OCI-LY1 (cell line): Measurements from ENCODE around the gene FBXO28.

ENCODE experiments used
- H2AFZ ChIP-seq: fragments of 200-600 bp; sonication (generic), shearing (Covaris generic); 2 replicates; pipeline ENCODE4 v1.6.0; 2014; ENCODE audit warnings: antibody characterized with exemption, mild to moderate bottlenecking, low read length
- H3F3A ChIP-seq: fragments of 200-600 bp; sonication (generic), shearing (Covaris generic); 2 replicates; pipeline ENCODE4 v1.6.0; 2014; ENCODE audit warnings: mild to moderate bottlenecking, antibody characterized with exemption, low read length, moderate library complexity; ENCODE audit not compliant: insufficient read depth
- H3K27ac ChIP-seq: fragments of 200-600 bp; sonication (generic); 2 replicates; pipeline ENCODE4 v1.5.1; 2014; ENCODE audit warnings: low read length, mixed run types, mild to moderate bottlenecking, low read depth; ENCODE audit not compliant: poor library complexity, severe bottlenecking
- H3K27me3 ChIP-seq: fragments of 200-600 bp; sonication (generic); 2 replicates; pipeline ENCODE4 v1.6.0; 2014; ENCODE audit warnings: antibody characterized with exemption, mild to moderate bottlenecking, low read length, moderate library complexity; ENCODE audit not compliant: insufficient read depth
- H3K36me3 ChIP-seq: fragments of 200-600 bp; sonication (generic); 2 replicates; pipeline ENCODE4 v1.6.1; 2014; ENCODE audit warnings: mild to moderate bottlenecking, antibody characterized with exemption, low read length, moderate library complexity, mixed read lengths; ENCODE audit not compliant: insufficient read depth
- H3K4me1 ChIP-seq: fragments of 200-600 bp; sonication (generic); 2 replicates; pipeline ENCODE4 v1.5.1; 2014; ENCODE audit warnings: mild to moderate bottlenecking, low read length, moderate library complexity; ENCODE audit not compliant: insufficient read depth, severe bottlenecking
- H3K4me2 ChIP-seq: fragments of 200-600 bp; sonication (generic), shearing (Covaris generic); 2 replicates; pipeline ENCODE4 v1.6.1; 2014; ENCODE audit warnings: low read length
- H3K4me3 ChIP-seq: fragments of 200-600 bp; sonication (generic); 2 replicates; pipeline ENCODE4 v1.5.1; 2014; ENCODE audit warnings: low read length, low read depth, mild to moderate bottlenecking, mixed read lengths; ENCODE audit not compliant: poor library complexity, severe bottlenecking
- H3K79me2 ChIP-seq: fragments of 200-600 bp; shearing (Covaris generic); 2 replicates; pipeline ENCODE4 v1.6.1; 2016; ENCODE audit warnings: mixed run types, low read length, mixed read lengths; ENCODE audit not compliant: insufficient read depth
- H3K9ac ChIP-seq: fragments of 200-600 bp; sonication (generic), shearing (Covaris generic); 2 replicates; pipeline ENCODE4 v1.6.1; 2014; ENCODE audit warnings: mild to moderate bottlenecking, low read length, mixed read lengths
- H3K9me2 ChIP-seq: fragments of 200-600 bp; sonication (generic), shearing (Covaris generic); 2 replicates; pipeline ENCODE4 v1.6.1; 2014; ENCODE audit warnings: low read depth, mild to moderate bottlenecking, low read length, mixed read lengths
- H3K9me3 ChIP-seq: fragments of 200-600 bp; shearing (Covaris generic); 2 replicates; pipeline ENCODE4 v1.6.1; 2014; ENCODE audit warnings: low read length, mixed read lengths
- H4K20me1 ChIP-seq: fragments of 200-600 bp; sonication (generic), shearing (Covaris generic); 2 replicates; pipeline ENCODE4 v1.6.0; 2016; ENCODE audit warnings: mild to moderate bottlenecking, low read length; ENCODE audit not compliant: insufficient read depth
- CTCF ChIP-seq: fragments of 200-600 bp; sonication (generic), shearing (Covaris generic); IDR thresholded peaks from 2 replicates; pipeline ENCODE4 v1.5.1; 2017; ENCODE audit warnings: mild to moderate bottlenecking, antibody characterized with exemption, low read length, moderate library complexity, mixed read lengths
- EZH2 ChIP-seq: fragments of 200-600 bp; sonication (generic), shearing (Covaris generic); IDR thresholded peaks from 2 replicates; pipeline ENCODE4 v1.8.0; 2017; ENCODE audit warnings: borderline replicate concordance, mixed run types, mild to moderate bottlenecking, antibody characterized with exemption, low read length, moderate library complexity, mixed read lengths

Gene FBXO28

GRCh38 chr1:224178894-224179293 is 65.0 kb downstream of the FBXO28 start:
- Histone ChIP-seq H3K4me2 (no peak overlapping the region), H2AFZ (no peak overlapping the region), H3K4me1 (peaks cover 12% of the 10 kb centered on the region), H3K9ac (no peak overlapping the region), H3K79me2 (peaks cover 2% of the 10 kb centered on the region), H3K4me3 (no peak overlapping the region), H3K27ac (no peak overlapping the region), H3K36me3 (no peaks in the 10 kb centered on the region), H3K9me2 (no peaks in the 10 kb centered on the region), H3F3A (no peaks in the 10 kb centered on the region; the same call in 1 of the 2 replicates), H3K9me3 (no peaks in the 10 kb centered on the region), H3K27me3 (no peaks in the 10 kb centered on the region), H4K20me1 (no peaks in the 10 kb centered on the region)
- no peak for TF ChIP-seq EZH2
- no peak for TF ChIP-seq CTCF

GRCh38 chr1:224180783-224181452 is 67.0 kb downstream of the FBXO28 start:
- TF ChIP-seq CTCF (no peak), EZH2 (no peak)
- Histone ChIP-seq H3F3A (no peaks in the 10 kb centered on the region; the same call in 1 of the 2 replicates), H4K20me1 (no peaks in the 10 kb centered on the region), H3K9ac (no peak overlapping the region), H3K36me3 (peaks cover 3% of the 10 kb centered on the region; the same call in 1 of the 2 replicates), H3K79me2 (peaks cover 22% of the 10 kb centered on the region), H3K4me3 (no peak overlapping the region), H3K27ac (no peak overlapping the region), H3K4me2 (no peak overlapping the region), H3K27me3 (no peaks in the 10 kb centered on the region), H3K9me2 (no peaks in the 10 kb centered on the region), H3K9me3 (no peaks in the 10 kb centered on the region), H3K4me1 (peaks cover 28% of the 10 kb centered on the region), H2AFZ (no peak overlapping the region)

- no peaks in the 10 kb centered on the region for H3K27me3 ChIP-seq
- H3K4me1 ChIP-seq: peaks cover 34% of the 10 kb centered on the region
- H3K9me3 ChIP-seq: no peaks in the 10 kb centered on the region
- H3K9me2 ChIP-seq: no peaks in the 10 kb centered on the region
- H3F3A ChIP-seq: no peaks in the 10 kb centered on the region; the same call in 1 of the 2 replicates
- peaks cover 27% of the 10 kb centered on the region for H3K79me2 ChIP-seq
- H3K36me3 ChIP-seq: peaks cover 3% of the 10 kb centered on the region; the same call in 1 of the 2 replicates
- no peaks in the 10 kb centered on the region for H4K20me1 ChIP-seq
- H3K9ac ChIP-seq: no peak overlapping the region
- no peak overlapping the region for H3K27ac ChIP-seq
- H2AFZ ChIP-seq: no peak overlapping the region
- TF ChIP-seq CTCF: no peak
- TF ChIP-seq EZH2: no peak
- no peak overlapping the region for H3K4me3 ChIP-seq
- no peak overlapping the region for H3K4me2 ChIP-seq
These were observed 67.5 kb downstream of the FBXO28 start for GRCh38 chr1:224181453-224181810.
